Cardiac muscle cell (in vitro differentiated cells and primary cell): ENCODE measurements around the gene LRRK1. TPM values are rescaled to one million over a fixed set of nuclear protein-coding genes. Genes with fewer than 3 reads are reported as not detected.
A peak's percentile ranks its signal among the peaks of the same experiment; 100 is the strongest.

Experiments
- DNase-seq, 2 donors: peaks; one replicate each; pipeline versions ENCODE4 v3.0.0 to v3.0.0-alpha.2; 2010 to 2017; ENCODE audit warnings: low read depth in 1 of 2, low spot score in 1 of 2
- H3K27ac ChIP-seq: fragments of 200-600 bp; sonication (generic); 2 replicates; pipeline ENCODE4 v1.5.1; 2016
- H3K27me3 ChIP-seq: fragments of 200-600 bp; sonication (generic); 2 replicates; pipeline ENCODE4 v1.6.0; 2016; ENCODE audit warnings: control low read depth
- H3K36me3 ChIP-seq: fragments of 200-600 bp; sonication (generic); 2 replicates; pipeline ENCODE4 v1.5.1; 2016; ENCODE audit warnings: control low read depth
- H3K4me1 ChIP-seq: fragments of 200-600 bp; sonication (generic); 2 replicates; pipeline ENCODE4 v1.8.1; 2017; ENCODE audit warnings: low read depth, mild to moderate bottlenecking, mixed run types
- H3K4me3 ChIP-seq: fragments of 200-600 bp; sonication (generic); 2 replicates; pipeline ENCODE4 v1.5.1; 2016; ENCODE audit warnings: mild to moderate bottlenecking
- H3K9me3 ChIP-seq: fragments of 200-600 bp; sonication (generic); 2 replicates; pipeline ENCODE4 v1.5.1; 2017; ENCODE audit warnings: low read depth, mild to moderate bottlenecking, control low read depth
- polyA plus RNA-seq: library from polyadenylated mRNA; unstranded; fragments of >200 nt; fragmentation: Nextera tagmentation; extraction: Ambion mirVana; gene quantifications from 2 replicates; pipeline ENCODE4 v1.2.1, GENCODE V29; 2016
- total RNA-seq: library from RNA; depleted of rRNA; stranded (reverse); fragments of >200 nt; gene quantifications from 2 replicates; pipeline ENCODE4 v1.2.3, GENCODE V29; 2016
- TF ChIP-seq, protein P1 (sequence below): IDR thresholded peaks from 2 replicates; pipeline ENCODE4 v1.5.1; 2012; ENCODE audit warnings: low read depth, mild to moderate bottlenecking, low read length

Gene LRRK1, protein sequence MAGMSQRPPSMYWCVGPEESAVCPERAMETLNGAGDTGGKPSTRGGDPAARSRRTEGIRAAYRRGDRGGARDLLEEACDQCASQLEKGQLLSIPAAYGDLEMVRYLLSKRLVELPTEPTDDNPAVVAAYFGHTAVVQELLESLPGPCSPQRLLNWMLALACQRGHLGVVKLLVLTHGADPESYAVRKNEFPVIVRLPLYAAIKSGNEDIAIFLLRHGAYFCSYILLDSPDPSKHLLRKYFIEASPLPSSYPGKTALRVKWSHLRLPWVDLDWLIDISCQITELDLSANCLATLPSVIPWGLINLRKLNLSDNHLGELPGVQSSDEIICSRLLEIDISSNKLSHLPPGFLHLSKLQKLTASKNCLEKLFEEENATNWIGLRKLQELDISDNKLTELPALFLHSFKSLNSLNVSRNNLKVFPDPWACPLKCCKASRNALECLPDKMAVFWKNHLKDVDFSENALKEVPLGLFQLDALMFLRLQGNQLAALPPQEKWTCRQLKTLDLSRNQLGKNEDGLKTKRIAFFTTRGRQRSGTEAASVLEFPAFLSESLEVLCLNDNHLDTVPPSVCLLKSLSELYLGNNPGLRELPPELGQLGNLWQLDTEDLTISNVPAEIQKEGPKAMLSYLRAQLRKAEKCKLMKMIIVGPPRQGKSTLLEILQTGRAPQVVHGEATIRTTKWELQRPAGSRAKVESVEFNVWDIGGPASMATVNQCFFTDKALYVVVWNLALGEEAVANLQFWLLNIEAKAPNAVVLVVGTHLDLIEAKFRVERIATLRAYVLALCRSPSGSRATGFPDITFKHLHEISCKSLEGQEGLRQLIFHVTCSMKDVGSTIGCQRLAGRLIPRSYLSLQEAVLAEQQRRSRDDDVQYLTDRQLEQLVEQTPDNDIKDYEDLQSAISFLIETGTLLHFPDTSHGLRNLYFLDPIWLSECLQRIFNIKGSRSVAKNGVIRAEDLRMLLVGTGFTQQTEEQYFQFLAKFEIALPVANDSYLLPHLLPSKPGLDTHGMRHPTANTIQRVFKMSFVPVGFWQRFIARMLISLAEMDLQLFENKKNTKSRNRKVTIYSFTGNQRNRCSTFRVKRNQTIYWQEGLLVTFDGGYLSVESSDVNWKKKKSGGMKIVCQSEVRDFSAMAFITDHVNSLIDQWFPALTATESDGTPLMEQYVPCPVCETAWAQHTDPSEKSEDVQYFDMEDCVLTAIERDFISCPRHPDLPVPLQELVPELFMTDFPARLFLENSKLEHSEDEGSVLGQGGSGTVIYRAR (N-terminal part only)
- total RNA-seq = 0.39 and 1.0 TPM in 2 replicates
- 0.12 and 0.72 TPM in 2 replicates for polyA plus RNA-seq

DNA sequence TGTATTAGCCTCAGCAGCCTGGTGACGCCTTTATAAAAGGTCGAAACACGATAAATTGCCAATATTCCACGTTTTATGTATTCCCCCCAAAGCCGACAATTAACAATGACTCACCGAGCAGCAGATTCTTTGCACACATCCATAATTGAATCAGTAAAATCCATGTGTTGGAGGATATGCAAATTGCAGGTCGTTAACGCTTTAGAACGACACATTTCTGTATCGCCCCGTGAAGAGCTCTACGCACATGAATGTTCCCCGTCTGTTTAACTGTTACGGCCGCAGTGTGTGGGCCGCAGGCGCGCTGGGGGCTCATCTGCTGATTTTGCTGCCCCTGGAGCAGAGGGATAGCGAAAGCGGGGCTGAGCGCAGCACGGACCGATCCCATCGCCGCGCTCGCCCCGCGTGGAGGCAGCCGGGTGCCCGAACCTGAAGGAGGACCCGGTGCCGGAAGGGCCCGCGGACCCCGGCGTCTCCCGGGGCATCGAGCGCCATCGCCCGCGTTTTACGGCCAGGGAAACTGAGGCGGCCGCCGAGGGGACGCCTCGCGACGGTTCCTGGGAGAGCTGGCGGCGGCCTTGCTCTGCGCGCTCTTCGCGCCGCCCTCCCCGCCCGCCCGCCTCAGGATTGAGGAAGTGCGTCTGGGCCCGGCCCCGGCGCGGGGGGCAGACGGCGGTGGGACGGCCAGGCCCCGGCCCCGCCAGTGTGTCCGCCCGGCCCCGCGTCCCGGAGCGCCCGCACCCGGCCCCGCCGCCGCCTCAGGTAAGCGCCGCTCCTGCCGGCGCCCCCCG is at the start of gene LRRK1:
Gene LRRK1 (plus strand): TSS at position 668 of the 791 bp plus-strand sequence. CDS start 5,276 bp downstream, outside the sequence.
- no peaks in the 10 kb centered on the region for H3K36me3 ChIP-seq
- H3K27me3 ChIP-seq = peaks cover 76% of the 10 kb centered on the region
- peak; percentile 44 to 59 for DNase-seq
- H3K4me1 ChIP-seq = peaks cover 3% of the 10 kb centered on the region
- TF ChIP-seq, protein P1, sequence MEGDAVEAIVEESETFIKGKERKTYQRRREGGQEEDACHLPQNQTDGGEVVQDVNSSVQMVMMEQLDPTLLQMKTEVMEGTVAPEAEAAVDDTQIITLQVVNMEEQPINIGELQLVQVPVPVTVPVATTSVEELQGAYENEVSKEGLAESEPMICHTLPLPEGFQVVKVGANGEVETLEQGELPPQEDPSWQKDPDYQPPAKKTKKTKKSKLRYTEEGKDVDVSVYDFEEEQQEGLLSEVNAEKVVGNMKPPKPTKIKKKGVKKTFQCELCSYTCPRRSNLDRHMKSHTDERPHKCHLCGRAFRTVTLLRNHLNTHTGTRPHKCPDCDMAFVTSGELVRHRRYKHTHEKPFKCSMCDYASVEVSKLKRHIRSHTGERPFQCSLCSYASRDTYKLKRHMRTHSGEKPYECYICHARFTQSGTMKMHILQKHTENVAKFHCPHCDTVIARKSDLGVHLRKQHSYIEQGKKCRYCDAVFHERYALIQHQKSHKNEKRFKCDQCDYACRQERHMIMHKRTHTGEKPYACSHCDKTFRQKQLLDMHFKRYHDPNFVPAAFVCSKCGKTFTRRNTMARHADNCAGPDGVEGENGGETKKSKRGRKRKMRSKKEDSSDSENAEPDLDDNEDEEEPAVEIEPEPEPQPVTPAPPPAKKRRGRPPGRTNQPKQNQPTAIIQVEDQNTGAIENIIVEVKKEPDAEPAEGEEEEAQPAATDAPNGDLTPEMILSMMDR = no peak
- H3K27ac ChIP-seq = no peak within 1 kb of the TSS
- no peaks in the 10 kb centered on the region for H3K9me3 ChIP-seq
- peak within 1 kb of the TSS; percentile 32 for H3K4me3 ChIP-seq

DNA sequence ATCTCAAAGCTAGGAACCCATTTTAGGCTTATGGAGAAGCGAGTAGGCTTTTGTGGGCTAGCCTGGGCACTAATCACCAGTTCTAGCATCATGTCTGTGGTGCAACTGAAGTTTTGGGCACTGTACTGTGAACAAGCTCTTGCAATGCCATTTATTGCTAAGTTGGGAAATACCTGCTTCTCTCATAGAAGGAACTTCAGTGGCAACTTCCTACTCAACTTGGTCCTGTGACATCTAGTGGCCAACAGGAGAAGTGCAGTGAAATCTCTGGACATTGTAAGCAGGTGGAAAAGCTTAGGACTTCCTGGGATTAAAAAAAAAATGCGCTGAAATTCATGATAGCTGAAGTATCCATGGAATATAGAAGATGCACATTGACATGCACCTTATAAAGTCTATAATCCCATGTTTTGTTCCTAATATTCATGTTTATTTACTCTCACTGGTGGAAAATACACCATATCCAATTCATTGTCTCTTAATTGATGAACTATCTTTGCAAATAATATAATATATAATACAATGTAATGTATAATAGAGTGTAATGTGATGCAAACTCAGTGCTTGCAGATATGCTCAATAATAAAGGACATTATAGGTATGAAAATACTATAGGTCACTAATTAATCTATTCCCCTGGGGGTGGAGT is 46.0 kb upstream of the LRRK1 start:
- Histone ChIP-seq H3K27ac (no peak overlapping the region), H3K27me3 (peaks cover 49% of the 10 kb centered on the region), H3K4me1 (no peaks in the 10 kb centered on the region), H3K4me3 (no peak overlapping the region), H3K9me3 (no peaks in the 10 kb centered on the region), H3K36me3 (no peaks in the 10 kb centered on the region)
- DNase-seq = peak; percentile 81 to 93
- TF ChIP-seq, protein P1 = peak; percentile 91

DNA sequence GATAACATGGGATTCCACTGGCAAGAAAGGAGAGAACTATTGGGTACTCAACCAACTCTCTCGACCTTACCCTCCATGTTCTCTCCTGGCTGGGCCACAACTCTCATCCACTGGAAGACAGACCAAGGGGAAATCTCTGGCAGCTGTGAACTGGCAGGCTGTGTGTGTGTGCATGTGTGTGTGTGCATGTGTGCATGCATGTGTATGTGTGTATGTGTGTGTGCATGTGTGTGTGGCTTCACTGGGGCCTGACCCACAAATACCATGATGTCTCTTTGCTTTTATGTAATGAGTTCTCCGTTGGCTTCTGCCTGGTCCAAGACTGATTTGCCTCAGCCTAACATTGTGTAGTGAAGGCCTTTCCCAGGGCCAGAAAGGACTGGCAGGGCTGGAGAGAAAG is 43.7 kb upstream of the LRRK1 start:
- H3K27me3 ChIP-seq = peaks cover 73% of the 10 kb centered on the region
- H3K36me3 ChIP-seq = no peaks in the 10 kb centered on the region
- no peaks in the 10 kb centered on the region for H3K9me3 ChIP-seq
- no peak overlapping the region for H3K4me3 ChIP-seq
- H3K27ac ChIP-seq = no peak overlapping the region
- H3K4me1 ChIP-seq = no peaks in the 10 kb centered on the region
- DNase-seq = no peak
- TF ChIP-seq, protein P1 = no peak

DNA sequence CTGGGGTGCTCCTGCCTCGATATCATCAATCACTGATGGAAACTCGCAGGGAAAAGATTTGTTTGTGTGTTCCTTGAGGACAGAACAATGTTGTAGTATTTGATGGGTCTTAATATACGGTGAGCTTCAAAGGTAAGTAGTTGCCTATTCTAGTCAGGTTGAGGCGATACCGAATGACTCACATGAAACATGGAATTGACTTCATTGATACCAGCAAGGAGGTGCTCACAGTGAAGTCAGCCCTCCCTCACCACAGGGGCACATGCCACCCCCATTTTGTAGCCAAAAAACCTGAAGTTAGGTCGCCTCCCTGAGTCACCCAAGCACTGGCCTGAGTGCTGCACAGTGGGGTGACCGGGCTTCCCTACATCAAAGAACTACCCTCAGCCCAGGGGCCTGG is 43.2 kb upstream of the LRRK1 start:
- no peaks in the 10 kb centered on the region for H3K4me1 ChIP-seq
- DNase-seq = no peak
- no peaks in the 10 kb centered on the region for H3K9me3 ChIP-seq
- H3K4me3 ChIP-seq = no peak overlapping the region
- no peak overlapping the region for H3K27ac ChIP-seq
- H3K36me3 ChIP-seq = no peaks in the 10 kb centered on the region
- H3K27me3 ChIP-seq = peaks cover 78% of the 10 kb centered on the region
- TF ChIP-seq, protein P1 = no peak
